GM23338 (cell line): ENCODE data around the gene ITGB2. TPM values are rescaled to one million over a fixed set of nuclear protein-coding genes. Genes with fewer than 3 reads are reported as not detected.
A peak's percentile ranks its signal among the peaks of the same experiment; 100 is the strongest.

Source experiments
- ATAC-seq: fragments of 200-7000 bp; cut with Tn5 transposase; 3 replicates; pipeline ENCODE4 v1.9.1; 2020
- DNase-seq: peaks from one replicate; pipeline ENCODE4 v3.0.0-alpha.2; 2015; ENCODE audit warnings: low spot score
- H2AFZ ChIP-seq: fragments of 200-600 bp; sonication (generic); 2 replicates; pipeline ENCODE4 v1.8.0; 2016; ENCODE audit warnings: antibody characterized with exemption, mild to moderate bottlenecking, moderate library complexity
- H3F3A ChIP-seq: fragments of 200-600 bp; sonication (generic); replicated peaks from 2 replicates; pipeline ENCODE4 v1.8.0; 2017; ENCODE audit warnings: antibody characterized with exemption, mixed run types, low read depth
- H3K27ac ChIP-seq: fragments of 200-600 bp; sonication (generic); 2 replicates; pipeline ENCODE4 v1.6.1; 2016; ENCODE audit warnings: low read depth
- H3K27me3 ChIP-seq: fragments of 200-600 bp; sonication (generic); 2 replicates; pipeline ENCODE4 v1.8.0; 2016; ENCODE audit warnings: mild to moderate bottlenecking, mixed run types, moderate library complexity; ENCODE audit not compliant: insufficient read depth
- H3K36me3 ChIP-seq: fragments of 200-600 bp; sonication (generic); 2 replicates; pipeline ENCODE4 v1.8.0; 2016; ENCODE audit warnings: mild to moderate bottlenecking; ENCODE audit not compliant: insufficient read depth
- H3K4me1 ChIP-seq: fragments of 200-600 bp; sonication (generic); 2 replicates; pipeline ENCODE4 v1.8.0; 2016; ENCODE audit warnings: mild to moderate bottlenecking, moderate library complexity; ENCODE audit not compliant: insufficient read depth
- H3K4me2 ChIP-seq: fragments of 200-600 bp; sonication (generic); 2 replicates; pipeline ENCODE4 v1.7.1; 2017; ENCODE audit warnings: mixed run types
- H3K4me3 ChIP-seq: fragments of 200-600 bp; sonication (generic); 2 replicates; pipeline ENCODE4 v1.6.1; 2016; ENCODE audit warnings: mixed run types
- H3K79me2 ChIP-seq: fragments of 200-600 bp; sonication (generic); replicated peaks from 2 replicates; pipeline ENCODE4 v1.8.0; 2017; ENCODE audit warnings: mild to moderate bottlenecking; ENCODE audit not compliant: insufficient read depth
- H3K9me2 ChIP-seq: fragments of 200-600 bp; sonication (generic); 2 replicates; pipeline ENCODE4 v1.8.0; 2017; ENCODE audit not compliant: insufficient read depth
- H4K20me1 ChIP-seq: fragments of 200-600 bp; sonication (generic); replicated peaks from 2 replicates; pipeline ENCODE4 v1.8.0; 2017; ENCODE audit warnings: mild to moderate bottlenecking; ENCODE audit not compliant: insufficient read depth
- H3K27ac Mint-ChIP-seq: 2 replicates; pipeline ENCODE4 v1.8.0; 2020; ENCODE audit warnings: inconsistent platforms, mild to moderate bottlenecking, moderate library complexity, mixed read lengths
- H3K27me3 Mint-ChIP-seq: 3 replicates; pipeline ENCODE4 v1.8.0; 2022; ENCODE audit warnings: low read depth, mild to moderate bottlenecking, moderate library complexity, mixed read lengths, inconsistent platforms; ENCODE audit not compliant: insufficient read depth, poor library complexity
- H3K36me3 Mint-ChIP-seq: 3 replicates; pipeline ENCODE4 v1.8.0; 2021; ENCODE audit warnings: low read depth, mild to moderate bottlenecking, inconsistent platforms, moderate library complexity, mixed read lengths
- H3K4me1 Mint-ChIP-seq: 3 replicates; pipeline ENCODE4 v1.8.0; 2020; ENCODE audit warnings: mild to moderate bottlenecking, inconsistent platforms, mixed read lengths
- H3K4me3 Mint-ChIP-seq: 3 replicates; pipeline ENCODE4 v1.8.0; 2021; ENCODE audit warnings: moderate library complexity, mild to moderate bottlenecking, inconsistent platforms, mixed read lengths
- H3K9me3 Mint-ChIP-seq: 3 replicates; pipeline ENCODE4 v1.8.0; 2020; ENCODE audit warnings: moderate library complexity, mild to moderate bottlenecking, inconsistent platforms, mixed read lengths
- CREB1 ChIP-seq: fragments of 250-450 bp; sonication (Bioruptor Pico); IDR thresholded peaks from 2 replicates; pipeline ENCODE4 v1.5.0; 2020; ENCODE audit warnings: low read depth, mild to moderate bottlenecking, moderate library complexity
- EZH2phosphoT487 ChIP-seq: fragments of 200-600 bp; sonication (generic); IDR thresholded peaks from one replicate; pipeline ENCODE4 v1.8.1; 2018; ENCODE audit warnings: antibody characterized with exemption; ENCODE audit not compliant: unreplicated experiment
- JUNB ChIP-seq: IDR thresholded peaks from one replicate; pipeline ENCODE4 v1.6.1; 2016; ENCODE audit warnings: antibody characterized with exemption; ENCODE audit not compliant: unreplicated experiment
- NANOG ChIP-seq: IDR thresholded peaks from 2 replicates; pipeline ENCODE4 v1.6.1; 2016; ENCODE audit warnings: antibody characterized with exemption, borderline replicate concordance
- POLR2AphosphoS5 ChIP-seq: IDR thresholded peaks from 2 replicates; pipeline ENCODE4 v1.6.1; 2016; ENCODE audit warnings: antibody characterized with exemption, low read depth
- STAT1 ChIP-seq: IDR thresholded peaks from one replicate; pipeline ENCODE4 v1.6.1; 2016; ENCODE audit warnings: antibody characterized with exemption; ENCODE audit not compliant: unreplicated experiment
- ZNF331 ChIP-seq: fragments of 250-450 bp; sonication (Bioruptor Pico); IDR thresholded peaks from 2 replicates; pipeline ENCODE4 v1.5.0; 2020; ENCODE audit warnings: low read depth, mild to moderate bottlenecking, moderate library complexity
- polyA plus RNA-seq: library from polyadenylated mRNA; unstranded; fragments of >200 nt; fragmentation: Nextera tagmentation; extraction: Ambion mirVana; gene quantifications from 2 replicates; pipeline ENCODE4 v1.2.1, GENCODE V29; 2016
- total RNA-seq: library from RNA; depleted of rRNA; stranded (reverse); fragments of >200 nt; shearing (Covaris generic); gene quantifications from 2 replicates; pipeline ENCODE4 v1.2.3, GENCODE V29; 2014
- TF ChIP-seq, protein P1 (sequence below): IDR thresholded peaks from 2 replicates; pipeline ENCODE4 v1.6.1; 2016; ENCODE audit warnings: antibody characterized with exemption
- TF ChIP-seq, protein P2 (sequence below): IDR thresholded peaks from one replicate; pipeline ENCODE4 v1.6.1; 2018; ENCODE audit warnings: antibody characterized with exemption; ENCODE audit not compliant: unreplicated experiment
- TF ChIP-seq, protein P3 (sequence below), 2 experiments: fragments of 200-600 bp in 1 of 2; sonication (generic) in 1 of 2; conservative IDR thresholded peaks; 2 replicates each; pipeline versions ENCODE4 v1.5.1 to v1.6.1; 2016 to 2017; ENCODE audit warnings: antibody characterized with exemption in 2 of 2, low read depth in 2 of 2, mild to moderate bottlenecking in 2 of 2, moderate library complexity in 1 of 2

ITGB2 gene
- total and polyA plus RNA-seq, 2 experiments from 2014 or later = 0.44 to 0.63 TPM

DNA sequence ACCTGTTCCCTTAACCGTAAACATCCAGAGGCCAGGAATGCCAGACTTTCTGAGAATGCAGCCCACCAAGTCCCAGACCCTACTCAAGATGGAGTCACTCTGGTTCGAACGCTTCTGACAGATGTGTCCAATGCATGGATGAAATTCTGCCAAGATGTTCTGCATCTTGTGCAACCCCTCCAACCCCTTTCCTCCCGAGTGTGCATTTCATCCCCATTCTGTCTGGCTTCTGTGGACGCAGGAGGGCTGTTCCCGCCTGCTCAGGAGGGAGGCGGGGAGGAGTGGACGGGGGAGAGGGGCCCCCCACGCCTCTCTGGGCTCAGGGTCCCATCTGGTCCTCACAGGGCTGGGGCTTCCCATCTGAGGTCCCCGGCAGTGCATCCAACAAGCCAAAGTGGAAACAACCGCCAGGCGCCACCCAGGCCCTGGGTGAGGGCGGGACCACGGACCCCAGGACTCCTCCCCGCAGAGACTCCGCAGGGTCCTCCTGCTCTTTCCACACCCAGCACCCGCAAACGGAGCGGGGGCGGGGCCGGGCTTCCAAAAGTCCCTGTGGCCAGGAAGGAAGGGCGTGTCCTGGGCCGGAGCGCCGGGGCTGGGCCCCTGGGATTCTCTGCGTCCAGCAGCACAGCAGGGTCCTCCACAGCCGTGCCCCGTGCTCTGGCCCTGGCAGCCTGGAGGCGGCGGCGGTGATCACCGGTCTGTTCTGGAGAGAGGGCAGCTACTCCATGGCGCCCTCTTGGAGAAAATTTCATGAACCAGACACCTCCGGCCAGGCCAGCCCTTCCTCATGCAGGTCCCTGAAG, 75.1 kb downstream of the ITGB2 start:
- peak overlapping the region; percentile 96 for H2AFZ ChIP-seq

DNA sequence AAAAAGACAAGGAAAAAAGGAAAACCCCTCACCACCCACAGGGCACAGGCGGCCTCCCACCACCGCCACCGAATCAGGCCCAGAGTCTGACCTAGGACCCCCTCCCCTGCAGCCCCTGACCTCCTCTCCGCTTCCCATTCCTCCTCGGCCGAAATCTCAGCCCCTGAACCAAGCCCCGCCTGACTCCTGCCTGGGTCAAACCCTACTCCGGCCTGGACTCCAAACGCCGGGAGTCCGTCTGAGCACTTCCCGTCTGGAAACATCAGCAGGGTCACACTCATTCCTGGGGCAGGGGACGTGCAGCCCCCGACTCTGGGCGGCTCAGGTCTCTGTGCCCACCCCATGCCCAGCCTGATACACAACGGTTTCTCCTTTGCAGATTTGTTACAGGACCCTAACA, 76.4 kb downstream of the ITGB2 start:
- Histone ChIP-seq H4K20me1 (no peaks in the 10 kb centered on the region), H3K36me3 (0 out of 2 replicates have a peak, but pooled peaks cover under 1% of the 10 kb centered on the region), H2AFZ (peak overlapping the region; percentile 86), H3K27me3 (no peaks in the 10 kb centered on the region), H3K4me2 (peak overlapping the region; percentile 60; the same call in 1 of the 2 replicates), H3F3A (no peaks in the 10 kb centered on the region; the same call in 1 of the 2 replicates), H3K4me3 (no peak overlapping the region), H3K79me2 (no peaks in the 10 kb centered on the region), H3K4me1 (peaks cover 11% of the 10 kb centered on the region), H3K9me2 (no peaks in the 10 kb centered on the region), H3K27ac (no peak overlapping the region)
- Mint-ChIP-seq H3K36me3 (peaks cover 6% of the 10 kb centered on the region), H3K4me3 (peak overlapping the region; percentile 51; the same call in 2 of the 3 replicates), H3K9me3 (no peaks in the 10 kb centered on the region; the same call in 2 of the 3 replicates), H3K4me1 (peaks cover 13% of the 10 kb centered on the region), H3K27me3 (peaks cover 12% of the 10 kb centered on the region), H3K27ac (no peak overlapping the region)
- peak; percentile 18 for ATAC-seq
- DNase-seq = peak; percentile 40
- TF ChIP-seq EZH2phosphoT487 = no peak
- TF ChIP-seq, protein P1, sequence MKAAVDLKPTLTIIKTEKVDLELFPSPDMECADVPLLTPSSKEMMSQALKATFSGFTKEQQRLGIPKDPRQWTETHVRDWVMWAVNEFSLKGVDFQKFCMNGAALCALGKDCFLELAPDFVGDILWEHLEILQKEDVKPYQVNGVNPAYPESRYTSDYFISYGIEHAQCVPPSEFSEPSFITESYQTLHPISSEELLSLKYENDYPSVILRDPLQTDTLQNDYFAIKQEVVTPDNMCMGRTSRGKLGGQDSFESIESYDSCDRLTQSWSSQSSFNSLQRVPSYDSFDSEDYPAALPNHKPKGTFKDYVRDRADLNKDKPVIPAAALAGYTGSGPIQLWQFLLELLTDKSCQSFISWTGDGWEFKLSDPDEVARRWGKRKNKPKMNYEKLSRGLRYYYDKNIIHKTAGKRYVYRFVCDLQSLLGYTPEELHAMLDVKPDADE = no peak
- TF ChIP-seq ZNF331 (CRISPR knock-in tag) = no peak
- no peak for TF ChIP-seq STAT1
- TF ChIP-seq, protein P2, sequence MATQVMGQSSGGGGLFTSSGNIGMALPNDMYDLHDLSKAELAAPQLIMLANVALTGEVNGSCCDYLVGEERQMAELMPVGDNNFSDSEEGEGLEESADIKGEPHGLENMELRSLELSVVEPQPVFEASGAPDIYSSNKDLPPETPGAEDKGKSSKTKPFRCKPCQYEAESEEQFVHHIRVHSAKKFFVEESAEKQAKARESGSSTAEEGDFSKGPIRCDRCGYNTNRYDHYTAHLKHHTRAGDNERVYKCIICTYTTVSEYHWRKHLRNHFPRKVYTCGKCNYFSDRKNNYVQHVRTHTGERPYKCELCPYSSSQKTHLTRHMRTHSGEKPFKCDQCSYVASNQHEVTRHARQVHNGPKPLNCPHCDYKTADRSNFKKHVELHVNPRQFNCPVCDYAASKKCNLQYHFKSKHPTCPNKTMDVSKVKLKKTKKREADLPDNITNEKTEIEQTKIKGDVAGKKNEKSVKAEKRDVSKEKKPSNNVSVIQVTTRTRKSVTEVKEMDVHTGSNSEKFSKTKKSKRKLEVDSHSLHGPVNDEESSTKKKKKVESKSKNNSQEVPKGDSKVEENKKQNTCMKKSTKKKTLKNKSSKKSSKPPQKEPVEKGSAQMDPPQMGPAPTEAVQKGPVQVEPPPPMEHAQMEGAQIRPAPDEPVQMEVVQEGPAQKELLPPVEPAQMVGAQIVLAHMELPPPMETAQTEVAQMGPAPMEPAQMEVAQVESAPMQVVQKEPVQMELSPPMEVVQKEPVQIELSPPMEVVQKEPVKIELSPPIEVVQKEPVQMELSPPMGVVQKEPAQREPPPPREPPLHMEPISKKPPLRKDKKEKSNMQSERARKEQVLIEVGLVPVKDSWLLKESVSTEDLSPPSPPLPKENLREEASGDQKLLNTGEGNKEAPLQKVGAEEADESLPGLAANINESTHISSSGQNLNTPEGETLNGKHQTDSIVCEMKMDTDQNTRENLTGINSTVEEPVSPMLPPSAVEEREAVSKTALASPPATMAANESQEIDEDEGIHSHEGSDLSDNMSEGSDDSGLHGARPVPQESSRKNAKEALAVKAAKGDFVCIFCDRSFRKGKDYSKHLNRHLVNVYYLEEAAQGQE = no peak
- no peak for TF ChIP-seq JUNB

More for the DNA sequence above, 75.1 kb downstream of the ITGB2 start:
- peaks cover 12% of the 10 kb centered on the region for H3K27me3 Mint-ChIP-seq
- 0 out of 2 replicates have a peak, but pooled peaks cover 12% of the 10 kb centered on the region for H3K36me3 ChIP-seq
- H4K20me1 ChIP-seq = no peaks in the 10 kb centered on the region; the same call in 1 of the 2 replicates
- peaks cover 11% of the 10 kb centered on the region for H3K4me1 ChIP-seq
- peak overlapping the region; percentile 36 for H3K4me3 ChIP-seq
- peak; percentile 90 for DNase-seq
- H3K27ac ChIP-seq = no peak overlapping the region
- H3K9me2 ChIP-seq = no peaks in the 10 kb centered on the region
- peaks cover 18% of the 10 kb centered on the region for H3K36me3 Mint-ChIP-seq
- no peaks in the 10 kb centered on the region; the same call in 2 of the 3 replicates for H3K9me3 Mint-ChIP-seq
- H3K4me3 Mint-ChIP-seq = peak overlapping the region; percentile 63
- H3K4me1 Mint-ChIP-seq = peaks cover 13% of the 10 kb centered on the region
- H3K4me2 ChIP-seq = peak overlapping the region; percentile 65
- TF ChIP-seq STAT1 (no peak), JUNB (no peak), POLR2AphosphoS5 (peak; percentile 36), NANOG (no peak), CREB1 (no peak), EZH2phosphoT487 (no peak)
- TF ChIP-seq, protein P3, sequence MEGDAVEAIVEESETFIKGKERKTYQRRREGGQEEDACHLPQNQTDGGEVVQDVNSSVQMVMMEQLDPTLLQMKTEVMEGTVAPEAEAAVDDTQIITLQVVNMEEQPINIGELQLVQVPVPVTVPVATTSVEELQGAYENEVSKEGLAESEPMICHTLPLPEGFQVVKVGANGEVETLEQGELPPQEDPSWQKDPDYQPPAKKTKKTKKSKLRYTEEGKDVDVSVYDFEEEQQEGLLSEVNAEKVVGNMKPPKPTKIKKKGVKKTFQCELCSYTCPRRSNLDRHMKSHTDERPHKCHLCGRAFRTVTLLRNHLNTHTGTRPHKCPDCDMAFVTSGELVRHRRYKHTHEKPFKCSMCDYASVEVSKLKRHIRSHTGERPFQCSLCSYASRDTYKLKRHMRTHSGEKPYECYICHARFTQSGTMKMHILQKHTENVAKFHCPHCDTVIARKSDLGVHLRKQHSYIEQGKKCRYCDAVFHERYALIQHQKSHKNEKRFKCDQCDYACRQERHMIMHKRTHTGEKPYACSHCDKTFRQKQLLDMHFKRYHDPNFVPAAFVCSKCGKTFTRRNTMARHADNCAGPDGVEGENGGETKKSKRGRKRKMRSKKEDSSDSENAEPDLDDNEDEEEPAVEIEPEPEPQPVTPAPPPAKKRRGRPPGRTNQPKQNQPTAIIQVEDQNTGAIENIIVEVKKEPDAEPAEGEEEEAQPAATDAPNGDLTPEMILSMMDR (conservative IDR thresholded peaks at IDR 0.05; ENCODE audit: low read depth in 2 of 2) = peak; percentile 39 to 55
- TF ChIP-seq, protein P1 = no peak
- peaks cover 3% of the 10 kb centered on the region; the same call in 1 of the 2 replicates for H3F3A ChIP-seq
- no peaks in the 10 kb centered on the region for H3K79me2 ChIP-seq
- H3K27ac Mint-ChIP-seq = peak overlapping the region; percentile 40; the same call in 1 of the 2 replicates
- peak; percentile 89 for ATAC-seq
- H3K27me3 ChIP-seq = no peaks in the 10 kb centered on the region
